Activated naive CD4-positive, alpha-beta T cell treated with anti-CD3 and anti-CD28 coated beads for 36 hours (primary cell): ENCODE measurements around the gene CHIC2. TPM values are rescaled to one million over a fixed set of nuclear protein-coding genes. Genes with fewer than 3 reads are reported as not detected.

Experiments
- total RNA-seq, 2 experiments: library from RNA; stranded (reverse); gene quantifications; one replicate each; pipeline ENCODE4 v1.2.3, GENCODE V29; 2021

CHIC2 gene
- total RNA-seq, 2 experiments from 2014 or later = 7.2 to 7.6 TPM

Other genes with a start within 250 kb of the CHIC2 start
- not detected for gene GSX2, start 35.6 kb upstream of the CHIC2 start, total RNA-seq
- not detected for gene PDGFRA, start 164.7 kb upstream of the CHIC2 start, total RNA-seq